Fibroblast of lung (primary cell): ENCODE measurements around the gene MGAT5. TPM values are rescaled to one million over a fixed set of nuclear protein-coding genes. Genes with fewer than 3 reads are reported as not detected.
A peak's percentile ranks its signal among the peaks of the same experiment; 100 is the strongest.

Experiments used
- DNase-seq, 2 donors: peaks; one replicate each; pipeline versions ENCODE4 v3.0.0 to v3.0.0-alpha.2; 2010; ENCODE audit warnings: low read depth in 2 of 2
- H2AFZ ChIP-seq: 2 replicates; pipeline ENCODE4 v1.5.1; 2012; ENCODE audit warnings: low read length, control low read depth, inconsistent platforms
- H3K27ac ChIP-seq: 2 replicates; pipeline ENCODE4 v1.5.1; 2011; ENCODE audit warnings: low read length, control low read depth; ENCODE audit not compliant: insufficient read depth
- H3K27me3 ChIP-seq: 2 replicates; pipeline ENCODE4 v1.5.1; 2011; ENCODE audit warnings: mild to moderate bottlenecking, low read length; ENCODE audit not compliant: control insufficient read depth, insufficient read depth
- H3K36me3 ChIP-seq: 2 replicates; pipeline ENCODE4 v1.5.1; 2011; ENCODE audit warnings: low read length; ENCODE audit not compliant: control insufficient read depth, insufficient read depth
- H3K4me1 ChIP-seq: 2 replicates; pipeline ENCODE4 v1.5.1; 2011; ENCODE audit warnings: low read length; ENCODE audit not compliant: control insufficient read depth, insufficient read depth; ENCODE audit errors: extremely low read depth
- H3K4me2 ChIP-seq: 2 replicates; pipeline ENCODE4 v1.5.1; 2011; ENCODE audit warnings: low read length, control low read depth; ENCODE audit not compliant: insufficient read depth; ENCODE audit errors: extremely low read depth
- H3K4me3 ChIP-seq, 4 experiments: fragments of 200-600 bp in 1 of 4; sonication (generic) in 1 of 4; replicated peaks in 1 of 4; 2 replicates each; pipeline ENCODE4 v1.5.1; 2011 to 2016; ENCODE audit warnings: low read length in 4 of 4, low read depth in 3 of 4, mild to moderate bottlenecking in 3 of 4, control low read depth in 2 of 4, inconsistent platforms in 1 of 4, mixed read lengths in 1 of 4; ENCODE audit not compliant: insufficient read depth in 1 of 4; ENCODE audit errors: control extremely low read depth in 1 of 4
- H3K79me2 ChIP-seq: 2 replicates; pipeline ENCODE4 v1.5.1; 2012; ENCODE audit warnings: mild to moderate bottlenecking, low read length, inconsistent platforms; ENCODE audit not compliant: control insufficient read depth, insufficient read depth
- H3K9ac ChIP-seq: 2 replicates; pipeline ENCODE4 v1.5.1; 2011; ENCODE audit warnings: mild to moderate bottlenecking, low read length, control low read depth; ENCODE audit not compliant: insufficient read depth
- H3K9me3 ChIP-seq: 2 replicates; pipeline ENCODE4 v1.5.1; 2012; ENCODE audit warnings: low read depth, low read length; ENCODE audit not compliant: control insufficient read depth, insufficient read depth
- H4K20me1 ChIP-seq: 2 replicates; pipeline ENCODE4 v1.5.1; 2011; ENCODE audit warnings: low read length; ENCODE audit not compliant: control insufficient read depth, insufficient read depth; ENCODE audit errors: extremely low read depth
- CTCF ChIP-seq, 2 donors: IDR thresholded peaks in 1 of 2; conservative IDR thresholded peaks in 1 of 2; 1 replicate in 1 of 2; 2 replicates in 1 of 2; pipeline ENCODE4 v1.5.1; 2011 to 2012; ENCODE audit warnings: low read length in 2 of 2, control low read depth in 1 of 2, inconsistent platforms in 1 of 2, low read depth in 1 of 2, mild to moderate bottlenecking in 1 of 2
- EZH2 ChIP-seq: IDR thresholded peaks from 2 replicates; pipeline ENCODE4 v1.5.1; 2012; ENCODE audit warnings: low read length, control low read depth, mild to moderate bottlenecking; ENCODE audit errors: missing control alignments
- polyA plus RNA-seq, 2 donors: library from polyadenylated mRNA; depleted of rRNA in 1 of 2; stranded (reverse) in 1 of 2; unstranded in 1 of 2; fragments of >200 nt; gene quantifications; 2 replicates each; pipeline ENCODE4 v1.2.1, GENCODE V29; 2011 to 2012; ENCODE audit warnings: missing spikeins in 1 of 2
- total RNA-seq: library from RNA; depleted of rRNA; stranded (reverse); fragments of >200 nt; gene quantifications from 2 replicates; pipeline ENCODE4 v1.2.1, GENCODE V29; 2014

Gene MGAT5
- total and polyA plus RNA-seq, 2 donors (not counting 1 experiment from before 2014, with no cell fraction given), result 270 to 301 TPM

- Histone ChIP-seq H3K9me3 (no peaks in the 10 kb centered on the region), H3K4me3 (no peak overlapping the region), H4K20me1 (no peaks in the 10 kb centered on the region), H3K9ac (no peak overlapping the region), H2AFZ (no peak overlapping the region), H3K27ac (no peak overlapping the region), H3K4me1 (no peaks in the 10 kb centered on the region), H3K36me3 (no peaks in the 10 kb centered on the region), H3K79me2 (no peaks in the 10 kb centered on the region), H3K4me2 (no peak overlapping the region), H3K27me3 (no peaks in the 10 kb centered on the region)
- TF ChIP-seq EZH2, result no peak
- TF ChIP-seq CTCF (conservative IDR thresholded peaks at IDR 0.05 in 1 of 2, IDR thresholded peaks at IDR 0.05 in 1 of 2; ENCODE audit: low read depth in 1 of 2, low read length in 2 of 2), result no peak
- DNase-seq, result peak in 1 of 2 donors; percentile 84
Observed at GRCh38 chr2:134327367-134327766, 73.5 kb downstream of the MGAT5 start.

DNA sequence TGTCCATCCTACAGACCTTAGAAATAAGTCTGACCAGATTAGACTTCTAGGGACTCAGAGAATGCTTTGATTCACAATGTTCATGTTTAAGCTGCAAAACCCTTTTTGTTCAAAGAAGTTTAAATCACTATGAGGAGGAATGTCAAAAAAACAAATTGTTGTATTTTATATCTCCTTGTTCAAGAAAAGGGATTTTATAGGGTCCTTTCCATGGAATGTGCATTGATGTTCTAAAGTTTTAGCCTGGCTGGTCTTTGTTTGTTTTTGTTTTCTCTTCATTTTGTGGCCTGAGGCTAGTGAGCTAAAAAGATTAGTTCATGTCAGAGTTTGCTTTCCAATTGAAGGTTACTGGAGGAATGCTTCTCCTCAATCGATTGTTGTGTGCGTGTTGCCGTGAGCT lies 77.2 kb downstream of the MGAT5 start:
- Histone ChIP-seq H3K4me2 (no peak overlapping the region), H3K27ac (no peak overlapping the region), H3K36me3 (no peaks in the 10 kb centered on the region), H2AFZ (no peak overlapping the region), H3K79me2 (no peaks in the 10 kb centered on the region), H3K4me1 (no peaks in the 10 kb centered on the region), H3K4me3 (no peak overlapping the region), H4K20me1 (no peaks in the 10 kb centered on the region), H3K27me3 (no peaks in the 10 kb centered on the region), H3K9me3 (no peaks in the 10 kb centered on the region), H3K9ac (no peak overlapping the region)
- TF ChIP-seq EZH2 (no peak), CTCF (conservative IDR thresholded peaks at IDR 0.05 in 1 of 2, IDR thresholded peaks at IDR 0.05 in 1 of 2; ENCODE audit: low read depth in 1 of 2, low read length in 2 of 2) (no peak)
- no peak for DNase-seq

- DNase-seq, result peak in 1 of 2 donors; percentile 21
- Histone ChIP-seq H4K20me1 (no peaks in the 10 kb centered on the region), H3K9me3 (no peaks in the 10 kb centered on the region), H3K27ac (no peak overlapping the region), H3K4me2 (no peak overlapping the region), H3K4me1 (no peaks in the 10 kb centered on the region), H2AFZ (no peak overlapping the region), H3K79me2 (no peaks in the 10 kb centered on the region), H3K36me3 (peaks cover 1% of the 10 kb centered on the region), H3K9ac (no peak overlapping the region), H3K4me3 (no peak overlapping the region), H3K27me3 (no peaks in the 10 kb centered on the region)
- no peak for TF ChIP-seq EZH2
- no peak for TF ChIP-seq CTCF (conservative IDR thresholded peaks at IDR 0.05 in 1 of 2, IDR thresholded peaks at IDR 0.05 in 1 of 2; ENCODE audit: low read depth in 1 of 2, low read length in 2 of 2)
Observed at GRCh38 chr2:134333646-134334189, 79.8 kb downstream of the MGAT5 start.
